ENCODE measurements around the gene ZNF609.
"Not testable (repeated sequence)": the region's sequence is repeated elsewhere in the genome, so short reads cannot be mapped to it uniquely, and the experiment has no call there.

The ZNF609 gene

DNA sequence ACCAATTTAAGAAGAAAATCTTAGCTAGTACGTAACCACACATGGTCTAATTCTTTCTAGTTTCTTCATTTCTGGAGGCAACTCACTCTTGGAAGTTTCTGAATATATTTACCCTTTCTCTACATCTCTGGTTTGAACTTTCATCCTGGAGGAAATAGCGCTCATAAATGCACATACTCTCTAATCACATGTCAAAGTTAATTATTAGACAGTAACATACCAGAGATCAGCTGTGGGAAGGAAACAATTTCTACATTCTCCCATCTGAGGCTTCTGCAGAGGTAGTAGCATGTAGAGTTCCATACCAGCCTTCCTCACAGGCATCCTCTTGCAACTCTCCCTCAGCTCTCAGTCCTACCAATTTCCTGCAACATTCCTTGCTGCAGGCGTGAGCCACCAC, 182.5 kb downstream of the ZNF609 start:
- TF ChIP-seq, protein P1, sequence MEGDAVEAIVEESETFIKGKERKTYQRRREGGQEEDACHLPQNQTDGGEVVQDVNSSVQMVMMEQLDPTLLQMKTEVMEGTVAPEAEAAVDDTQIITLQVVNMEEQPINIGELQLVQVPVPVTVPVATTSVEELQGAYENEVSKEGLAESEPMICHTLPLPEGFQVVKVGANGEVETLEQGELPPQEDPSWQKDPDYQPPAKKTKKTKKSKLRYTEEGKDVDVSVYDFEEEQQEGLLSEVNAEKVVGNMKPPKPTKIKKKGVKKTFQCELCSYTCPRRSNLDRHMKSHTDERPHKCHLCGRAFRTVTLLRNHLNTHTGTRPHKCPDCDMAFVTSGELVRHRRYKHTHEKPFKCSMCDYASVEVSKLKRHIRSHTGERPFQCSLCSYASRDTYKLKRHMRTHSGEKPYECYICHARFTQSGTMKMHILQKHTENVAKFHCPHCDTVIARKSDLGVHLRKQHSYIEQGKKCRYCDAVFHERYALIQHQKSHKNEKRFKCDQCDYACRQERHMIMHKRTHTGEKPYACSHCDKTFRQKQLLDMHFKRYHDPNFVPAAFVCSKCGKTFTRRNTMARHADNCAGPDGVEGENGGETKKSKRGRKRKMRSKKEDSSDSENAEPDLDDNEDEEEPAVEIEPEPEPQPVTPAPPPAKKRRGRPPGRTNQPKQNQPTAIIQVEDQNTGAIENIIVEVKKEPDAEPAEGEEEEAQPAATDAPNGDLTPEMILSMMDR (IDR thresholded peaks at IDR 0.05; ENCODE audit: low read depth, low read length), result no peak
- no peak overlapping the region for H3K4me3 ChIP-seq (replicated peaks in 1 of 2; ENCODE audit: low read depth in 2 of 2, low read length in 2 of 2)
- no peak for DNase-seq (ENCODE audit: low read depth in 2 of 2)

DNA sequence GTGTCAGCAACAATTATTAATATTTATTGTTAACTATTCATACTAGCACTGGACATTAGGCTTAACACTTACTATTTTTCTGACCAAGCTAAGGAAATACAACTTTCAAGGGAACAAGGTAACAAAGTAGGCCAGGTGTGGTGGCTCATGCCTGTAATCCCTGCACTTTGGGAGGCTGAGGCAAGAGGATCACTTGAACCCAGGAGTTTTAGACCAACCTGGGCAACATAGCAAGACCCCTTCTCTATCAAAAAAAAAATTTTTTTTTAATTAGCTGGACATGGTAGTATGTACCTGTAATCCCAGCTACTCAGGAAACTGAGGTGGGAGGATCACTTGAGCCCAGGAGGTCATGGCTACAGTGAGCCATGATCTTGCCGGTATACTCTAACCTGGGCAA, 183.3 kb downstream of the ZNF609 start:
- TF ChIP-seq, protein P1 (IDR thresholded peaks at IDR 0.05; ENCODE audit: low read depth, low read length), result no peak
- DNase-seq (ENCODE audit: low read depth in 2 of 2), result no peak
- H3K4me3 ChIP-seq (replicated peaks in 1 of 2; ENCODE audit: low read depth in 2 of 2, low read length in 2 of 2), result no peak overlapping the region

DNA sequence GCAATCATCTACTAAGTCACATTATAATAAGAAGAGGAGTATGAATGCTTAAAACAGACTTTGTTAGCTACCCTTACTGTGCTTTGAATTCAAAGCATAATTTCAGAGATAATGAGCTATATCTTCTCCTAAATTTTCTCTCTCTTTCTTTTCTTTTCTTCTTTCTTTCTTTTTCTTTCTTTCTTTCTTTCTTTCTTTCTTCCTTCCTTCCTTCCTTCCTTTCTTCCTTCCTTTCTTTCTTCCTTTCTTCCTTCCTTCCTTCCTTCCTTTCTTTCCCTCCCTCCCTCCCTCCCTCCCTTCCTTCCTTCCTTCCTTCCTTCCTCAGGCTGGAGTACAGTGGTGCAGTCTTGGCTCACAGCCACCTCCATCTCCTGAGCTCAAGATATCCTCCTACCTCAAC, 184.4 kb downstream of the ZNF609 start:
- DNase-seq (ENCODE audit: low read depth in 2 of 2); H3K4me3 ChIP-seq (replicated peaks in 1 of 2; ENCODE audit: low read depth in 2 of 2, low read length in 2 of 2): not testable (repeated sequence)

DNA sequence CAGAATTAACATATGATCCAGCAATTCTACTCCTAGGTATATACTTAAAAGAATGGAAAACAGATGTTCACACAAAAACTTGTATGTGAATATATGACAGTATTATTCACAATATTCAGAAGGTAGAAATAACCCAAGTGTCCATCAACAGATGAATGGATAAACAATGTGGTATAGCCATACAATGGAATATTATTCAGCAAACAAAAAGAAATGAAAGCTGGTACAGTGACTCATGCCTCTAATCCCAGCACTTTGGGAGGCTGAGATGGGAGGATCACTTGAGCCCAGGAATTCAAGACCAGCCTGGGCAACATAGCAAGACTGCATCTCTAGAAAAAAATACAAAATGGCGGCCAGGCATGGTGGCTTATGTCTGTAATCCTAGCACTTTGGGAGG, 185.6 kb downstream of the ZNF609 start:
- TF ChIP-seq, protein P1 (IDR thresholded peaks at IDR 0.05; ENCODE audit: low read depth, low read length), result no peak
- H3K4me3 ChIP-seq (replicated peaks in 1 of 2; ENCODE audit: low read depth in 2 of 2, low read length in 2 of 2), result no peak overlapping the region
- no peak for DNase-seq (ENCODE audit: low read depth in 2 of 2)

DNA sequence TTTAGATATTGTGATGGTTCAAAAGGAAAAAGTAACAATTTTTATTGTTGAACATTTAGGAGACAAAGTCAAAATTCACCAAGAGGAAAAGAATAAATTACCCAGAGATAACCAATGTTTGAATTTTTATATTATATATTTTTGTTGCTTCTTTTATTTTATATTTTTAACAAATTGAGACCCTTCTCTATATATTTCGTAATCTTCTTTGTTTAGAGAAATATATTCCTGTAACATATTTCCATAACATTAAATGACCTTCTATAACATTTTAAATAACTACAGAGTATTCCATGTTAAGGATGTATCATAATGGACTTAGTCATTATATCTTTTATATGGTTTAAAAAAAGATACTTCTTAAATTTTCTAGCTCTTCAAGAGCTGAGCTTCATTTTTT, 187.0 kb downstream of the ZNF609 start:
- TF ChIP-seq, protein P1 (IDR thresholded peaks at IDR 0.05; ENCODE audit: low read depth, low read length), result no peak
- DNase-seq (ENCODE audit: low read depth in 2 of 2), result no peak

DNA sequence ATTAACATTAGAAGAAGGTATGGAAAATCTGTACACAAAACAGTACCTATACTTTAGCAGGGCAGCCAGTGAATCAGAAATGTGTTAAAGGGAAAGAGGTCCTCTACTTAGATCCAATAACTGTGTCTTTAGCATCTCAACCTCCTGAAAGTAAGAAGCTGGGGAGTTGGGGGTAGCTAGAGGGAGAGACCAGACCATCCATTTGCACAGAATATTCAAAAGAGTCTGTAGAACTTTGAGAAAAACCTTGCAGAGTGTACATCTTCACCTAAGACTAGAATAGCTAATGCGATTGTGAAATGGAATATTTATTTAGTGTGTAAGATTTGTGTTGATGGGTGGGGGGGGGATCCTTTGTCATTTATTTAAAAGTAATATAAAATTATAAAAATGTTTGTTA, 190.2 kb downstream of the ZNF609 start:
- no peak for DNase-seq (ENCODE audit: low read depth in 2 of 2)
- TF ChIP-seq, protein P1 (IDR thresholded peaks at IDR 0.05; ENCODE audit: low read depth, low read length), result no peak
- no peak overlapping the region for H3K4me3 ChIP-seq (replicated peaks in 1 of 2; ENCODE audit: low read depth in 2 of 2, low read length in 2 of 2)

More for the DNA sequence above, 187.0 kb downstream of the ZNF609 start:
- H3K4me3 ChIP-seq (replicated peaks in 1 of 2; ENCODE audit: low read depth in 2 of 2, low read length in 2 of 2), result no peak overlapping the region

DNA sequence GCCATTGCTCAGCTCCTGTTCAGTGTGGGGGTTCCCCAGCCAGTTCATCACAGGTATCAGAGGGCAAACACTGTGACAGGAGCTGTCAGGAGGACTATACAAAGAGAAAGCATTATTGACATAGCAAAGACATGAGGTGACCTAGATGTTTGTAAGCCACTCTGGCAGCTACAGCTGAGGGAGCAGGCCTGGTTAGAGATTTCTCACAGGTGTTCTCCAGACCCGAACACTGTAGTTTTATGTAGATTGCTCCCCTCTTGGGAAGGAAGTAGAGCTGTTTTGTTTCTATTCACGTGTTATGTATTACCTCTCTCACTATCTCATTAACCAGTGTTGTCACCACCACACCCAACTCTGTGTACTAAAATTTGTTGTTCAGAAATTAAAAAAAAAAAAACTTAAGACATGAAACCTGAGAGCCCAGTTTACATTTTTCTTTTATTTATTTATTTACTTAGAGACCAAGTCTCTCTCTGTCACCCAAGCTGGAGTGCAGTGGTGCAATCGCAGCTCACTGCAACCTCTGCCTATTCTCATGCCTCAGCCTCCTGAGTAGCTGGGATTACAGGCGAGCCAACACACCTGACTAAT, 191.3 kb downstream of the ZNF609 start:
- no peak for DNase-seq (ENCODE audit: low read depth in 2 of 2)

More for the DNA sequence above, 191.3 kb downstream of the ZNF609 start:
- no peak overlapping the region for H3K4me3 ChIP-seq (replicated peaks in 1 of 2; ENCODE audit: low read depth in 2 of 2, low read length in 2 of 2)
- TF ChIP-seq, protein P1 (IDR thresholded peaks at IDR 0.05; ENCODE audit: low read depth, low read length), result no peak

Measured in cardiac fibroblast (primary cell).